GM06990 (cell line): ENCODE data around the gene ZNF445.

Experiments used
- DNase-seq: peaks from one replicate; pipeline ENCODE4 v3.0.0-alpha.2; 2011; ENCODE audit not compliant: insufficient read length; ENCODE audit errors: extremely low read depth
- H3K27me3 ChIP-seq: replicated peaks from 2 replicates; pipeline ENCODE4 v1.6.0; 2011; ENCODE audit warnings: low read length; ENCODE audit not compliant: control insufficient read depth, insufficient read depth
- H3K36me3 ChIP-seq: 2 replicates; pipeline ENCODE4 v1.5.1; 2011; ENCODE audit warnings: low read length; ENCODE audit not compliant: control insufficient read depth, insufficient read depth
- H3K4me3 ChIP-seq: replicated peaks from 2 replicates; pipeline ENCODE4 v1.5.1; 2011; ENCODE audit warnings: low read depth, mild to moderate bottlenecking, control low read depth, low read length
- CTCF ChIP-seq: IDR thresholded peaks from 2 replicates; pipeline ENCODE4 v1.5.1; 2011; ENCODE audit warnings: low read length, control low read depth, mild to moderate bottlenecking, inconsistent platforms; ENCODE audit not compliant: insufficient read depth, poor library complexity, severe bottlenecking

Gene ZNF445

GRCh38 chr3:44477312-44478030 is at the start of gene ZNF445:
TSS of gene ZNF445 (minus strand) at chr3:44477670. CDS start at chr3:44455549, 22,121 bp downstream.
- no peak for TF ChIP-seq CTCF
- H3K4me3 ChIP-seq, result peak within 1 kb of the TSS; percentile 57
- peak; percentile 87 for DNase-seq

GRCh38 chr3:44525060-44525459 is 47.6 kb upstream of the ZNF445 start:
- no peaks in the 10 kb centered on the region for H3K27me3 ChIP-seq
- H3K36me3 ChIP-seq, result no peaks in the 10 kb centered on the region
- no peak for DNase-seq
- no peak overlapping the region for H3K4me3 ChIP-seq
- no peak for TF ChIP-seq CTCF

More at GRCh38 chr3:44477312-44478030, at the start of gene ZNF445:
- no peaks in the 10 kb centered on the region for H3K27me3 ChIP-seq
- no peaks in the 10 kb centered on the region for H3K36me3 ChIP-seq

- Histone ChIP-seq H3K4me3 (no peak overlapping the region), H3K27me3 (no peaks in the 10 kb centered on the region), H3K36me3 (no peaks in the 10 kb centered on the region)
- no peak for TF ChIP-seq CTCF
- DNase-seq, result no peak
Measured at GRCh38 chr3:44522494-44522933, 45.0 kb upstream of the ZNF445 start.

GRCh38 chr3:44521721-44522120 is 44.3 kb upstream of the ZNF445 start:
- TF ChIP-seq CTCF, result no peak
- no peak for DNase-seq

GRCh38 chr3:44518782-44519156 is 41.3 kb upstream of the ZNF445 start:
- Histone ChIP-seq H3K4me3 (no peak overlapping the region), H3K27me3 (no peaks in the 10 kb centered on the region), H3K36me3 (no peaks in the 10 kb centered on the region)
- no peak for DNase-seq
- no peak for TF ChIP-seq CTCF

More at GRCh38 chr3:44521721-44522120, 44.3 kb upstream of the ZNF445 start:
- Histone ChIP-seq H3K36me3 (no peaks in the 10 kb centered on the region), H3K27me3 (no peaks in the 10 kb centered on the region), H3K4me3 (no peak overlapping the region)
